GM12878 (cell line): ENCODE results near the gene GIGYF1. TPM values are rescaled to one million over a fixed set of nuclear protein-coding genes. Genes with fewer than 3 reads are reported as not detected.

ENCODE experiments used
- ATAC-seq: fragments of 200-7000 bp; cut with Tn5 transposase; 3 replicates; pipeline ENCODE4 v1.9.1; 2020; ENCODE audit warnings: mild to moderate bottlenecking, moderate library complexity
- BruUV-seq: library from RNA; stranded (reverse); fragments of 400-500 nt; replicated peaks from 2 replicates; lab custom pipeline; 2021; lab: Mats Ljungman, UMichigan
- CTCF ChIA-PET: fragments of 300-600 bp; sonication (Branson Sonifier 250); formaldehyde crosslinking; extraction: SDS; loops from one replicate; lab custom pipeline; 2021; ENCODE audit warnings: inconsistent platforms; lab: Yijun Ruan, JAX
- POLR2A ChIA-PET: fragments of 350-600 bp; formaldehyde crosslinking; extraction: SDS; loops from one replicate; lab custom pipeline; 2021; ENCODE audit warnings: inconsistent platforms; lab: Charles Lee
- RAD21 ChIA-PET: fragments of 300-600 bp; sonication (Branson Sonifier 250); formaldehyde crosslinking; loops from one replicate; lab custom pipeline; 2023; ENCODE audit warnings: antibody characterized with exemption; ENCODE audit not compliant: unreplicated experiment; lab: Charles Lee
- SMC1A ChIA-PET: fragments of 300-600 bp; sonication (Branson Sonifier 250); formaldehyde crosslinking; loops from one replicate; lab custom pipeline; 2023; ENCODE audit not compliant: unreplicated experiment, uncharacterized antibody; lab: Charles Lee
- DNase-seq: peaks from one replicate; pipeline ENCODE4 v3.0.0-alpha.2; 2011; ENCODE audit warnings: low read depth, low spot score
- FAIRE-seq: peaks from 3 replicates; lab custom pipeline; 2011; peaks lifted over from hg19 to GRCh38; lab: Jason Lieb, UNC
- H2AFZ ChIP-seq: 2 replicates; pipeline ENCODE4 v1.6.0; 2011; ENCODE audit warnings: low read depth, low read length, control low read depth; ENCODE audit not compliant: control insufficient read depth
- H3K27ac ChIP-seq: 2 replicates; pipeline ENCODE4 v1.5.1; 2011; ENCODE audit warnings: control low read depth; ENCODE audit not compliant: control insufficient read depth, insufficient read depth
- H3K27me3 ChIP-seq, 2 experiments: replicated peaks in 1 of 2; 2 replicates each; pipeline versions ENCODE4 v1.6.0 to v1.6.1; 2011; ENCODE audit warnings: low read length in 1 of 2; ENCODE audit not compliant: control insufficient read depth in 2 of 2, insufficient read depth in 2 of 2
- H3K36me3 ChIP-seq, 2 experiments: 2 replicates each; pipeline ENCODE4 v1.5.1; 2011; ENCODE audit warnings: low read length in 1 of 2; ENCODE audit not compliant: control insufficient read depth in 2 of 2, insufficient read depth in 2 of 2
- H3K4me1 ChIP-seq: 2 replicates; pipeline ENCODE4 v1.6.1; 2011; ENCODE audit warnings: mild to moderate bottlenecking, low read length, moderate library complexity, mixed read lengths; ENCODE audit not compliant: control insufficient read depth, insufficient read depth
- H3K4me2 ChIP-seq: 2 replicates; pipeline ENCODE4 v1.6.0; 2011; ENCODE audit warnings: control low read depth; ENCODE audit not compliant: control insufficient read depth, insufficient read depth
- H3K4me3 ChIP-seq: fragments of 200-600 bp; sonication (generic); 2 replicates; pipeline ENCODE4 v1.5.1; 2016
- H3K79me2 ChIP-seq: 2 replicates; pipeline ENCODE4 v1.6.0; 2011; ENCODE audit warnings: low read length; ENCODE audit not compliant: control insufficient read depth, insufficient read depth
- H3K9ac ChIP-seq: 2 replicates; pipeline ENCODE4 v1.8.0; 2011; ENCODE audit warnings: low read length, control low read depth, mixed read lengths; ENCODE audit not compliant: control insufficient read depth, insufficient read depth
- H3K9me3 ChIP-seq: replicated peaks from 3 replicates; pipeline ENCODE4 v1.5.1; 2011; ENCODE audit warnings: mild to moderate bottlenecking, low read length; ENCODE audit not compliant: control insufficient read depth, insufficient read depth
- H4K20me1 ChIP-seq: 2 replicates; pipeline ENCODE4 v1.6.0; 2011; ENCODE audit not compliant: control insufficient read depth, insufficient read depth
- DPF2 ChIP-seq: fragments of 450-650 bp; IDR thresholded peaks from 2 replicates; pipeline ENCODE4 v1.6.1; 2017; ENCODE audit warnings: mild to moderate bottlenecking
- E2F8 ChIP-seq: fragments of 450-650 bp; IDR thresholded peaks from 2 replicates; pipeline ENCODE4 v1.6.1; 2018; ENCODE audit warnings: mild to moderate bottlenecking, low read depth, moderate library complexity; ENCODE audit not compliant: partially characterized antibody
- E4F1 ChIP-seq: fragments of 450-650 bp; IDR thresholded peaks from 2 replicates; pipeline ENCODE4 v1.6.1; 2018; ENCODE audit warnings: borderline replicate concordance, mild to moderate bottlenecking; ENCODE audit not compliant: partially characterized antibody
- KLF5 ChIP-seq: fragments of 450-650 bp; IDR thresholded peaks from 2 replicates; pipeline ENCODE4 v1.6.1; 2014; ENCODE audit warnings: mild to moderate bottlenecking; ENCODE audit not compliant: partially characterized antibody
- LARP7 ChIP-seq: fragments of 450-650 bp; IDR thresholded peaks from 2 replicates; pipeline ENCODE4 v1.6.1; 2017; ENCODE audit warnings: mild to moderate bottlenecking
- RBBP5 ChIP-seq: fragments of 200-600 bp; sonication (generic); conservative IDR thresholded peaks from 2 replicates; pipeline ENCODE4 v1.6.1; 2016
- RCOR1 ChIP-seq: conservative IDR thresholded peaks from 2 replicates; pipeline ENCODE4 v1.6.1; 2012; ENCODE audit warnings: low read depth, low read length, improper control_type of control experiment
- SIN3A ChIP-seq: IDR thresholded peaks from 2 replicates; pipeline ENCODE4 v1.6.1; 2012; ENCODE audit warnings: low read depth, low read length, improper control_type of control experiment
- SRF ChIP-seq, 2 experiments: IDR thresholded peaks; 2 replicates each; pipeline ENCODE4 v1.6.1; 2011; ENCODE audit warnings: low read depth in 2 of 2, low read length in 2 of 2, mild to moderate bottlenecking in 1 of 2, moderate library complexity in 1 of 2
- ZNF622 ChIP-seq: fragments of 450-650 bp; IDR thresholded peaks from 2 replicates; pipeline ENCODE4 v1.6.1; 2017; ENCODE audit warnings: mild to moderate bottlenecking, inconsistent platforms
- WGBS: methylation state at CpG from one replicate; pipeline ENCODE4 v1.1.6; 2016; ENCODE audit warnings: low lambda C conversion rate; ENCODE audit not compliant: insufficient replicate concordance, insufficient coverage; ENCODE audit errors: missing lambda C conversion rate; 5-methylcytosine and 5-hydroxymethylcytosine counted together
- in situ Hi-C: fragments of 300-500 bp; cut with MboI; formaldehyde crosslinking; loops from 9 replicates; pipeline ENCODE4 v1.14.3; 2018; ENCODE audit warnings: mixed read lengths
- intact Hi-C: fragments of 100-400 bp; cut with micrococcal nuclease; formaldehyde crosslinking; loops from one replicate; pipeline ENCODE4 v1.14.2; 2022; ENCODE audit not compliant: unreplicated experiment
- polyA plus RNA-seq, 11 experiments: library from polyadenylated mRNA; depleted of rRNA in 4 of 11; unstranded in 6 of 11; stranded (reverse) in 5 of 11; fragments of >200 nt; fragmentation: Nextera tagmentation in 4 of 11; fragmentation: Illumina TruSeq in 1 of 11; extraction: Ambion mirVana in 4 of 11; extraction: Trizol in 1 of 11; gene quantifications; 1 replicate in 1 of 11; 2 replicates in 10 of 11; pipeline versions ENCODE4 v1.2.1 to v1.2.3, GENCODE V29; 2011 to 2016; ENCODE audit warnings: inconsistent platforms in 2 of 11, missing spikeins in 2 of 11, low read depth in 1 of 11
- total RNA-seq, 4 experiments: library from RNA; depleted of rRNA in 3 of 4; stranded (reverse); fragments of >200 nt in 3 of 4; fragmentation: Illumina TruSeq in 1 of 4; extraction: Trizol in 1 of 4; gene quantifications; 2 replicates each; pipeline versions ENCODE4 v1.2.1 to v1.2.3, GENCODE V29; 2013 to 2021
- TF ChIP-seq, protein P1 (sequence below): fragments of 450-650 bp; IDR thresholded peaks from 2 replicates; pipeline ENCODE4 v1.6.1; 2017; ENCODE audit warnings: low read depth, mild to moderate bottlenecking, moderate library complexity
- TF ChIP-seq, protein P2 (sequence below): fragments of 450-650 bp; formaldehyde crosslinking; IDR thresholded peaks from 2 replicates; pipeline ENCODE4 v1.5.0; 2022; ENCODE audit warnings: mild to moderate bottlenecking, missing genetic modification characterization

Gene GIGYF1
- total and polyA plus RNA-seq, 10 of the 15 experiments (the other 5 are each of a cell fraction or from before 2014, with no cell fraction given) = 0.31 to 47.2 (median 9.9) TPM

DNA sequence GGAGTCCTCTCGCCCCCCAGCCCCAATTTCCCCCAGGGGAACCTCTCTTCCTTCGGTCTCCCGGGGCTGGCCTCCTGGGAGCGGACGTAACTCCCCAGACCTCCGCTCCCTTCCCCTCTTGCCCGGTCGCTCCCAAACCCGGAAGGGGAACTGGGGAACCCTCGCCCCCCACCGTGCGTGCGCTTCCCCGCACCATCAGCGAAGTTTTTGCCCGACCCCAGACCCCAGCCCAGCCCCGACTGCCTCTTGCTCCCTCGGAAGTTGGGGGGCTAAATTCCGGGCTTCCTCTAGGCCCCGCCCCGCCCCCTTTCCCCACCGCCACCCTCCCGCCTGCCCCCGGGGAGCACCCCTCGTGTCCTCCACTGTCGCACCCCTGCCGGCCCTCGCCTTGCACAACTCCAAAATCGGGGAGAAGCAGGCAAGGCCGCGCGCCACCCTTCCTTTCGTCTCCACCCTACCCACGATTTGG, 20.1 kb downstream of the GIGYF1 start:
- peaks cover 24% of the 10 kb centered on the region for H3K79me2 ChIP-seq
- peak overlapping the region; percentile 72 for H3K4me2 ChIP-seq
- DNase-seq = no peak
- ChIA-PET CTCF (interaction anchor here (1.1 kb wide), 3 partner anchors 17 to 40 kb away, joined by 3 to 4 read pairs (median 3); no protein-coding TSS in a partner anchor), POLR2A (interaction anchor here (0.7 to 1.8 kb wide), 3 partner anchors 32 to 200 kb away, joined by 5 to 7 read pairs (median 6); partner anchors contain the start of genes FBXO24, LRCH4 and POP7), RAD21 (interaction anchor here (1.3 kb wide), 1 partner anchor 62 kb away, joined by 3 read pairs; the partner anchor contains the start of gene MOSPD3), SMC1A (interaction anchor here (0.9 kb wide), 1 partner anchor 170 kb away, joined by 3 read pairs; no protein-coding TSS in a partner anchor)
- 0 out of 2 replicates have a peak, but pooled peaks cover 3% of the 10 kb centered on the region for H4K20me1 ChIP-seq
- in situ Hi-C loops = no loop called here
- BruUV-seq = no TSS peak
- H3K27ac ChIP-seq = peak overlapping the region; percentile 92
- peak overlapping the region; percentile 98 for H3K4me3 ChIP-seq
- no peaks in the 10 kb centered on the region for H3K27me3 ChIP-seq
- H3K9ac ChIP-seq = peak overlapping the region; percentile 94
- no peaks in the 10 kb centered on the region; the same call in 1 of the 2 replicates for H3K4me1 ChIP-seq
- FAIRE-seq = no peak
- peaks cover 4 to 21% of the 10 kb centered on the region in 2 experiments; a peak in 2 of 4 replicates for H3K36me3 ChIP-seq
- intact Hi-C loops = loop anchor here (2.0 kb wide), 1 partner anchor 61 kb away; the partner anchor contains the start of gene MOSPD3
- WGBS = under 1% methylated on average over 17 of the region's 34 CpGs
- H3K9me3 ChIP-seq = no peaks in the 10 kb centered on the region
- peak overlapping the region; percentile 68 for H2AFZ ChIP-seq
- peak; percentile 4; the same call in 2 of the 3 replicates for ATAC-seq
- TF ChIP-seq SIN3A (0 out of 2 replicates have a peak, but pooled peaks have one; percentile 2), E4F1 (no peak), DPF2 (no peak), ZNF622 (no peak), LARP7 (no peak), KLF5 (no peak), E2F8 (no peak), SRF (IDR thresholded peaks at IDR 0.05; ENCODE audit: low read depth in 2 of 2, low read length in 2 of 2) (no peak), RBBP5 (no peak), RCOR1 (no peak)
- TF ChIP-seq, protein P1, sequence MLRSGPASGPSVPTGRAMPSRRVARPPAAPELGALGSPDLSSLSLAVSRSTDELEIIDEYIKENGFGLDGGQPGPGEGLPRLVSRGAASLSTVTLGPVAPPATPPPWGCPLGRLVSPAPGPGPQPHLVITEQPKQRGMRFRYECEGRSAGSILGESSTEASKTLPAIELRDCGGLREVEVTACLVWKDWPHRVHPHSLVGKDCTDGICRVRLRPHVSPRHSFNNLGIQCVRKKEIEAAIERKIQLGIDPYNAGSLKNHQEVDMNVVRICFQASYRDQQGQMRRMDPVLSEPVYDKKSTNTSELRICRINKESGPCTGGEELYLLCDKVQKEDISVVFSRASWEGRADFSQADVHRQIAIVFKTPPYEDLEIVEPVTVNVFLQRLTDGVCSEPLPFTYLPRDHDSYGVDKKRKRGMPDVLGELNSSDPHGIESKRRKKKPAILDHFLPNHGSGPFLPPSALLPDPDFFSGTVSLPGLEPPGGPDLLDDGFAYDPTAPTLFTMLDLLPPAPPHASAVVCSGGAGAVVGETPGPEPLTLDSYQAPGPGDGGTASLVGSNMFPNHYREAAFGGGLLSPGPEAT = no peak
- TF ChIP-seq, protein P2, sequence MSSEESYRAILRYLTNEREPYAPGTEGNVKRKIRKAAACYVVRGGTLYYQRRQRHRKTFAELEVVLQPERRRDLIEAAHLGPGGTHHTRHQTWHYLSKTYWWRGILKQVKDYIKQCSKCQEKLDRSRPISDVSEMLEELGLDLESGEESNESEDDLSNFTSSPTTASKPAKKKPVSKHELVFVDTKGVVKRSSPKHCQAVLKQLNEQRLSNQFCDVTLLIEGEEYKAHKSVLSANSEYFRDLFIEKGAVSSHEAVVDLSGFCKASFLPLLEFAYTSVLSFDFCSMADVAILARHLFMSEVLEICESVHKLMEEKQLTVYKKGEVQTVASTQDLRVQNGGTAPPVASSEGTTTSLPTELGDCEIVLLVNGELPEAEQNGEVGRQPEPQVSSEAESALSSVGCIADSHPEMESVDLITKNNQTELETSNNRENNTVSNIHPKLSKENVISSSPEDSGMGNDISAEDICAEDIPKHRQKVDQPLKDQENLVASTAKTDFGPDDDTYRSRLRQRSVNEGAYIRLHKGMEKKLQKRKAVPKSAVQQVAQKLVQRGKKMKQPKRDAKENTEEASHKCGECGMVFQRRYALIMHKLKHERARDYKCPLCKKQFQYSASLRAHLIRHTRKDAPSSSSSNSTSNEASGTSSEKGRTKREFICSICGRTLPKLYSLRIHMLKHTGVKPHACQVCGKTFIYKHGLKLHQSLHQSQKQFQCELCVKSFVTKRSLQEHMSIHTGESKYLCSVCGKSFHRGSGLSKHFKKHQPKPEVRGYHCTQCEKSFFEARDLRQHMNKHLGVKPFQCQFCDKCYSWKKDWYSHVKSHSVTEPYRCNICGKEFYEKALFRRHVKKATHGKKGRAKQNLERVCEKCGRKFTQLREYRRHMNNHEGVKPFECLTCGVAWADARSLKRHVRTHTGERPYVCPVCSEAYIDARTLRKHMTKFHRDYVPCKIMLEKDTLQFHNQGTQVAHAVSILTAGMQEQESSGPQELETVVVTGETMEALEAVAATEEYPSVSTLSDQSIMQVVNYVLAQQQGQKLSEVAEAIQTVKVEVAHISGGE (CRISPR knock-in tag) = no peak
